ENCODE data around the gene AMBRA1.
"Not testable (repeated sequence)": the region's sequence is repeated elsewhere in the genome, so short reads cannot be mapped to it uniquely, and the experiment has no call there.

Gene AMBRA1

GRCh38 chr11:46390331-46391171 is 203.3 kb downstream of the AMBRA1 start:
- ATAC-seq = no peak

GRCh38 chr11:46389450-46390330 is 204.1 kb downstream of the AMBRA1 start:
- peak; percentile 47 to 51 for ATAC-seq

GRCh38 chr11:46388619-46389449 is 205.0 kb downstream of the AMBRA1 start:
- no peak for ATAC-seq

GRCh38 chr11:46387919-46388618 is 205.8 kb downstream of the AMBRA1 start:
- no peak for ATAC-seq

GRCh38 chr11:46387456-46387855 is 206.4 kb downstream of the AMBRA1 start:
- no peak for ATAC-seq

GRCh38 chr11:46386674-46387073 is 207.1 kb downstream of the AMBRA1 start:
- no peak for ATAC-seq

- ATAC-seq = no peak
Measured at GRCh38 chr11:46386005-46386578, 207.7 kb downstream of the AMBRA1 start.

- ATAC-seq = no peak
Measured at GRCh38 chr11:46385169-46386004, 208.4 kb downstream of the AMBRA1 start.

GRCh38 chr11:46383974-46384701 is 209.7 kb downstream of the AMBRA1 start:
- ATAC-seq = no peak

- ATAC-seq = no peak
Measured at GRCh38 chr11:46383404-46383758, 210.4 kb downstream of the AMBRA1 start.

- no peak for ATAC-seq
Measured at GRCh38 chr11:46382646-46383403, 211.0 kb downstream of the AMBRA1 start.

GRCh38 chr11:46381819-46382645 is 211.8 kb downstream of the AMBRA1 start:
- ATAC-seq = peak in 1 of 2 donors; percentile 7

- ATAC-seq = peak in 1 of 2 donors; percentile 19
Measured at GRCh38 chr11:46381048-46381818, 212.6 kb downstream of the AMBRA1 start, which contains the start of gene MDK. TSS of gene MDK (plus strand) at chr11:46381669. CDS start at chr11:46382058, 389 bp downstream.

GRCh38 chr11:46380340-46381047 is 213.3 kb downstream of the AMBRA1 start:
- ATAC-seq = peak; percentile 52 to 54

- ATAC-seq = not testable (repeated sequence)
Measured at GRCh38 chr11:46379482-46380293, 214.1 kb downstream of the AMBRA1 start.
